GM12878 (cell line): ENCODE measurements around the gene SKIDA1. TPM values are rescaled to one million over a fixed set of nuclear protein-coding genes. Genes with fewer than 3 reads are reported as not detected.

ENCODE experiments used
- BACH1 ChIP-seq: fragments of 450-650 bp; IDR thresholded peaks from 2 replicates; pipeline ENCODE4 v1.6.1; 2017; ENCODE audit warnings: mild to moderate bottlenecking, borderline replicate concordance
- CHD2 ChIP-seq: IDR thresholded peaks from 2 replicates; pipeline ENCODE4 v1.6.1; 2011; ENCODE audit warnings: low read depth, low read length, improper control_type of control experiment, borderline replicate concordance
- CUX1 ChIP-seq: IDR thresholded peaks from 2 replicates; pipeline ENCODE4 v1.6.1; 2012; ENCODE audit warnings: improper control_type of control experiment, low read depth, low read length; ENCODE audit not compliant: insufficient replicate concordance
- E2F4 ChIP-seq: IDR thresholded peaks from 2 replicates; pipeline ENCODE4 v1.6.1; 2012; ENCODE audit warnings: low read depth, low read length, improper control_type of control experiment
- HDGF ChIP-seq: fragments of 450-650 bp; IDR thresholded peaks from 2 replicates; pipeline ENCODE4 v1.6.1; 2016; ENCODE audit warnings: antibody characterized with exemption
- KAT2A ChIP-seq: conservative IDR thresholded peaks from 2 replicates; pipeline ENCODE4 v1.6.1; 2011; ENCODE audit warnings: low read depth, low read length; ENCODE audit not compliant: control insufficient read depth
- MTA2 ChIP-seq: fragments of 450-650 bp; IDR thresholded peaks from 2 replicates; pipeline ENCODE4 v1.6.1; 2016; ENCODE audit warnings: low read depth, mild to moderate bottlenecking, moderate library complexity
- MXI1 ChIP-seq: fragments of 150-350 bp; IDR thresholded peaks from 2 replicates; pipeline ENCODE4 v1.6.1; 2011; ENCODE audit warnings: low read depth, mild to moderate bottlenecking, inconsistent platforms, low read length, improper control_type of control experiment
- NFYA ChIP-seq: IDR thresholded peaks from 2 replicates; pipeline ENCODE4 v1.6.1; 2011; ENCODE audit warnings: low read depth, mild to moderate bottlenecking, low read length, improper control_type of control experiment, borderline replicate concordance
- NR2C1 ChIP-seq: fragments of 450-650 bp; IDR thresholded peaks from 2 replicates; pipeline ENCODE4 v1.6.1; 2017; ENCODE audit warnings: antibody characterized with exemption, mild to moderate bottlenecking, moderate library complexity
- NRF1 ChIP-seq: conservative IDR thresholded peaks from 2 replicates; pipeline ENCODE4 v1.6.1; 2011; ENCODE audit warnings: mild to moderate bottlenecking, low read depth, low read length, improper control_type of control experiment
- PAX5 ChIP-seq: IDR thresholded peaks from 2 replicates; pipeline ENCODE4 v1.6.1; 2011; ENCODE audit warnings: low read depth, low read length, borderline replicate concordance
- RAD51 ChIP-seq: fragments of 450-650 bp; IDR thresholded peaks from 2 replicates; pipeline ENCODE4 v1.6.1; 2016; ENCODE audit warnings: moderate library complexity, mild to moderate bottlenecking, inconsistent platforms
- RELB ChIP-seq: fragments of 450-650 bp; IDR thresholded peaks from 2 replicates; pipeline ENCODE4 v1.6.1; 2017; ENCODE audit warnings: low read depth, mild to moderate bottlenecking, moderate library complexity
- SMAD1 ChIP-seq: fragments of 450-650 bp; IDR thresholded peaks from 2 replicates; pipeline ENCODE4 v1.6.1; 2018; ENCODE audit warnings: mild to moderate bottlenecking, low read depth; ENCODE audit not compliant: partially characterized antibody
- SREBF1 ChIP-seq: IDR thresholded peaks from 2 replicates; pipeline ENCODE4 v1.6.1; 2012; ENCODE audit warnings: mild to moderate bottlenecking, low read length
- SRF ChIP-seq, 2 experiments: IDR thresholded peaks; 2 replicates each; pipeline ENCODE4 v1.6.1; 2011; ENCODE audit warnings: low read depth in 2 of 2, low read length in 2 of 2, mild to moderate bottlenecking in 1 of 2, moderate library complexity in 1 of 2
- STAT3 ChIP-seq: IDR thresholded peaks from 2 replicates; pipeline ENCODE4 v1.6.1; 2011; ENCODE audit warnings: low read depth, low read length, improper control_type of control experiment
- TBL1XR1 ChIP-seq: IDR thresholded peaks from 2 replicates; pipeline ENCODE4 v1.6.1; 2012; ENCODE audit warnings: low read depth, low read length, improper control_type of control experiment
- ZZZ3 ChIP-seq: IDR thresholded peaks from 2 replicates; pipeline ENCODE4 v1.6.1; 2011; ENCODE audit warnings: low read depth; ENCODE audit not compliant: control insufficient read depth, insufficient read length
- polyA plus RNA-seq, 11 experiments: library from polyadenylated mRNA; depleted of rRNA in 4 of 11; unstranded in 6 of 11; stranded (reverse) in 5 of 11; fragments of >200 nt; fragmentation: Nextera tagmentation in 4 of 11; fragmentation: Illumina TruSeq in 1 of 11; extraction: Ambion mirVana in 4 of 11; extraction: Trizol in 1 of 11; gene quantifications; 1 replicate in 1 of 11; 2 replicates in 10 of 11; pipeline versions ENCODE4 v1.2.1 to v1.2.3, GENCODE V29; 2011 to 2016; ENCODE audit warnings: inconsistent platforms in 2 of 11, missing spikeins in 2 of 11, low read depth in 1 of 11
- total RNA-seq, 4 experiments: library from RNA; depleted of rRNA in 3 of 4; stranded (reverse); fragments of >200 nt in 3 of 4; fragmentation: Illumina TruSeq in 1 of 4; extraction: Trizol in 1 of 4; gene quantifications; 2 replicates each; pipeline versions ENCODE4 v1.2.1 to v1.2.3, GENCODE V29; 2013 to 2021

SKIDA1 gene
- total and polyA plus RNA-seq, 10 of the 15 experiments (the other 5 are each of a cell fraction or from before 2014, with no cell fraction given): 0.05 to 0.90 (median 0.28) TPM

GRCh38 chr10:21533467-21534279, 8.2 kb upstream of the SKIDA1 start, which contains the start of gene MLLT10 (continued):
- TF ChIP-seq TBL1XR1 (no peak), NR2C1 (0 out of 2 replicates have a peak, but pooled peaks have one; percentile 39), ZZZ3 (no peak), NFYA (no peak), RAD51 (no peak), STAT3 (no peak), BACH1 (peak; percentile 66; the same call in 1 of the 2 replicates), CUX1 (no peak), HDGF (0 out of 2 replicates have a peak, but pooled peaks have one; percentile 19), KAT2A (no peak), SMAD1 (peak; percentile 40), E2F4 (no peak), NRF1 (no peak), CHD2 (0 out of 2 replicates have a peak, but pooled peaks have one; percentile 42), RELB (peak; percentile 67), SRF (IDR thresholded peaks at IDR 0.05; ENCODE audit: low read depth in 2 of 2, low read length in 2 of 2) (no peak), MXI1 (no peak), PAX5 (peak; percentile 77), SREBF1 (no peak), MTA2 (peak; percentile 58; the same call in 1 of the 2 replicates)
